HG03354 (cell line): ENCODE measurements around the gene ALDOA.

Experiments
- ATAC-seq: cut with Tn5 transposase; IDR thresholded peaks from one replicate; pipeline ENCODE4 v1.9.1; 2021; ENCODE audit warnings: mild to moderate bottlenecking; ENCODE audit not compliant: unreplicated experiment, poor library complexity, severe bottlenecking

ALDOA gene

GRCh38 chr16:30087181-30087898 lies 21.8 kb downstream of the ALDOA start:
- no peak for ATAC-seq

- no peak for ATAC-seq
Measured at GRCh38 chr16:30088237-30088831, 22.8 kb downstream of the ALDOA start.

- no peak for ATAC-seq
Measured at GRCh38 chr16:30088832-30089624, 23.5 kb downstream of the ALDOA start.

- ATAC-seq = no peak
Measured at GRCh38 chr16:30090610-30091331, 25.2 kb downstream of the ALDOA start.

- peak; percentile 70 for ATAC-seq
Measured at GRCh38 chr16:30091474-30092372, 26.2 kb downstream of the ALDOA start, which contains the start of gene TBX6. Gene TBX6, minus strand, starts transcription at chr16:30091924. Its CDS starts 731 bp downstream, at chr16:30091193.

- peak; percentile 48 for ATAC-seq
Measured at GRCh38 chr16:30092373-30093010, 26.9 kb downstream of the ALDOA start.

- ATAC-seq = no peak
Measured at GRCh38 chr16:30094541-30095165, 29.1 kb downstream of the ALDOA start.

- no peak for ATAC-seq
Measured at GRCh38 chr16:30095166-30096078, 29.9 kb downstream of the ALDOA start.

- peak; percentile 48 for ATAC-seq
Measured at GRCh38 chr16:30096105-30096861, 30.7 kb downstream of the ALDOA start, which contains the start of gene YPEL3. Gene YPEL3, minus strand, starts transcription at chr16:30096213. Its CDS starts 731 bp downstream, at chr16:30095482.

- ATAC-seq = no peak
Measured at GRCh38 chr16:30096862-30097563, 31.5 kb downstream of the ALDOA start.

- ATAC-seq = no peak
Measured at GRCh38 chr16:30104090-30104489, 38.5 kb downstream of the ALDOA start.

- ATAC-seq = no peak
Measured at GRCh38 chr16:30104492-30104891, 38.9 kb downstream of the ALDOA start.

- no peak for ATAC-seq
Measured at GRCh38 chr16:30108059-30108850, 42.7 kb downstream of the ALDOA start.

GRCh38 chr16:30110661-30111060 lies 45.1 kb downstream of the ALDOA start:
- no peak for ATAC-seq
